ENCODE measurements around the gene JMJD7.

The JMJD7 gene

GRCh38 chr15:41792000-41792637 is 35.8 kb upstream of the JMJD7 start:
- H3K4me3 ChIP-seq: no peak overlapping the region
- H3K9me3 ChIP-seq: no peaks in the 10 kb centered on the region
- in situ Hi-C loops (cut with MboI; ENCODE audit: low sequenced_read_pairs): no loop called here
- H3K4me1 ChIP-seq: no peaks in the 10 kb centered on the region
- no peaks in the 10 kb centered on the region for H3K36me3 ChIP-seq (replicated peaks)
- DNase-seq (ENCODE audit: low spot score in 2 of 2): no peak
- H3K27me3 ChIP-seq (ENCODE audit: low read depth): no peaks in the 10 kb centered on the region

- in situ Hi-C loops (cut with MboI; ENCODE audit: low sequenced_read_pairs): no loop called here
- Histone ChIP-seq H3K27me3 (ENCODE audit: low read depth) (no peaks in the 10 kb centered on the region), H3K9me3 (no peaks in the 10 kb centered on the region), H3K4me3 (no peak overlapping the region), H3K4me1 (no peaks in the 10 kb centered on the region), H3K36me3 (replicated peaks) (no peaks in the 10 kb centered on the region)
- no peak for DNase-seq (ENCODE audit: low spot score in 2 of 2)
Measured at GRCh38 chr15:41794081-41794480, 33.8 kb upstream of the JMJD7 start.

- in situ Hi-C loops (cut with MboI; ENCODE audit: low sequenced_read_pairs): no loop called here
- no peaks in the 10 kb centered on the region for H3K4me1 ChIP-seq
- no peaks in the 10 kb centered on the region for H3K27me3 ChIP-seq (ENCODE audit: low read depth)
- H3K9me3 ChIP-seq: peaks cover under 1% of the 10 kb centered on the region; the same call in 1 of the 2 replicates
- no peaks in the 10 kb centered on the region for H3K36me3 ChIP-seq (replicated peaks)
- DNase-seq (ENCODE audit: low spot score in 2 of 2): no peak
- H3K4me3 ChIP-seq: no peak overlapping the region
Measured at GRCh38 chr15:41795996-41796856, 31.7 kb upstream of the JMJD7 start.

GRCh38 chr15:41797201-41797944 is 30.5 kb upstream of the JMJD7 start:
- no peak for DNase-seq (ENCODE audit: low spot score in 2 of 2)
- no peak overlapping the region for H3K4me3 ChIP-seq
- no peaks in the 10 kb centered on the region for H3K4me1 ChIP-seq
- H3K27me3 ChIP-seq (ENCODE audit: low read depth): no peaks in the 10 kb centered on the region
- 0 out of 2 replicates have a peak, but pooled peaks cover 3% of the 10 kb centered on the region for H3K36me3 ChIP-seq (replicated peaks)
- in situ Hi-C loops (cut with MboI; ENCODE audit: low sequenced_read_pairs): no loop called here
- peaks cover 6% of the 10 kb centered on the region; the same call in 1 of the 2 replicates for H3K9me3 ChIP-seq

- Histone ChIP-seq H3K4me3 (no peak overlapping the region), H3K9me3 (peaks cover 6% of the 10 kb centered on the region; the same call in 1 of the 2 replicates), H3K36me3 (replicated peaks) (0 out of 2 replicates have a peak, but pooled peaks cover 3% of the 10 kb centered on the region), H3K27me3 (ENCODE audit: low read depth) (no peaks in the 10 kb centered on the region), H3K4me1 (no peaks in the 10 kb centered on the region)
- no peak for DNase-seq (ENCODE audit: low spot score in 2 of 2)
- in situ Hi-C loops (cut with MboI; ENCODE audit: low sequenced_read_pairs): no loop called here
Measured at GRCh38 chr15:41798607-41799487, 29.0 kb upstream of the JMJD7 start.

- no peak for DNase-seq (ENCODE audit: low spot score in 2 of 2)
- 0 out of 2 replicates have a peak, but pooled peaks cover 3% of the 10 kb centered on the region for H3K36me3 ChIP-seq (replicated peaks)
- H3K4me3 ChIP-seq: no peak overlapping the region
- H3K9me3 ChIP-seq: peaks cover 6% of the 10 kb centered on the region; the same call in 1 of the 2 replicates
- in situ Hi-C loops (cut with MboI; ENCODE audit: low sequenced_read_pairs): no loop called here
- no peaks in the 10 kb centered on the region for H3K4me1 ChIP-seq
- no peaks in the 10 kb centered on the region for H3K27me3 ChIP-seq (ENCODE audit: low read depth)
Measured at GRCh38 chr15:41799488-41799805, 28.4 kb upstream of the JMJD7 start.

- Histone ChIP-seq H3K4me1 (no peaks in the 10 kb centered on the region), H3K4me3 (no peak overlapping the region), H3K36me3 (replicated peaks) (0 out of 2 replicates have a peak, but pooled peaks cover 3% of the 10 kb centered on the region), H3K9me3 (peaks cover 6% of the 10 kb centered on the region; the same call in 1 of the 2 replicates), H3K27me3 (ENCODE audit: low read depth) (no peaks in the 10 kb centered on the region)
- in situ Hi-C loops (cut with MboI; ENCODE audit: low sequenced_read_pairs): no loop called here
- DNase-seq (ENCODE audit: low spot score in 2 of 2): no peak
Measured at GRCh38 chr15:41801185-41801584, 26.7 kb upstream of the JMJD7 start.

GRCh38 chr15:41801850-41802455 is 25.9 kb upstream of the JMJD7 start:
- in situ Hi-C loops (cut with MboI; ENCODE audit: low sequenced_read_pairs): no loop called here
- Histone ChIP-seq H3K9me3 (peaks cover 6% of the 10 kb centered on the region; the same call in 1 of the 2 replicates), H3K4me1 (no peaks in the 10 kb centered on the region), H3K36me3 (replicated peaks) (0 out of 2 replicates have a peak, but pooled peaks cover 3% of the 10 kb centered on the region), H3K27me3 (ENCODE audit: low read depth) (no peaks in the 10 kb centered on the region), H3K4me3 (no peak overlapping the region)
- no peak for DNase-seq (ENCODE audit: low spot score in 2 of 2)

GRCh38 chr15:41804361-41804760 is 23.5 kb upstream of the JMJD7 start:
- Histone ChIP-seq H3K27me3 (ENCODE audit: low read depth) (no peaks in the 10 kb centered on the region), H3K36me3 (replicated peaks) (0 out of 2 replicates have a peak, but pooled peaks cover 3% of the 10 kb centered on the region), H3K4me1 (no peaks in the 10 kb centered on the region), H3K4me3 (no peak overlapping the region), H3K9me3 (peaks cover 6% of the 10 kb centered on the region; the same call in 1 of the 2 replicates)
- in situ Hi-C loops (cut with MboI; ENCODE audit: low sequenced_read_pairs): no loop called here
- DNase-seq (ENCODE audit: low spot score in 2 of 2): no peak

GRCh38 chr15:41804916-41805666 is 22.8 kb upstream of the JMJD7 start:
- Histone ChIP-seq H3K9me3 (peaks cover 6% of the 10 kb centered on the region; the same call in 1 of the 2 replicates), H3K27me3 (ENCODE audit: low read depth) (no peaks in the 10 kb centered on the region), H3K36me3 (replicated peaks) (0 out of 2 replicates have a peak, but pooled peaks cover 3% of the 10 kb centered on the region), H3K4me3 (no peak overlapping the region), H3K4me1 (no peaks in the 10 kb centered on the region)
- in situ Hi-C loops (cut with MboI; ENCODE audit: low sequenced_read_pairs): no loop called here
- no peak for DNase-seq (ENCODE audit: low spot score in 2 of 2)

- H3K4me1 ChIP-seq: no peaks in the 10 kb centered on the region
- no peak overlapping the region for H3K4me3 ChIP-seq
- no peak for DNase-seq (ENCODE audit: low spot score in 2 of 2)
- H3K27me3 ChIP-seq (ENCODE audit: low read depth): no peaks in the 10 kb centered on the region
- H3K9me3 ChIP-seq: peaks cover 6% of the 10 kb centered on the region; the same call in 1 of the 2 replicates
- in situ Hi-C loops (cut with MboI; ENCODE audit: low sequenced_read_pairs): no loop called here
- 0 out of 2 replicates have a peak, but pooled peaks cover 3% of the 10 kb centered on the region for H3K36me3 ChIP-seq (replicated peaks)
Measured at GRCh38 chr15:41805711-41806110, 22.2 kb upstream of the JMJD7 start.

All from HAP-1 (cell line).